ENCODE measurements around the gene KRABD2.
A peak's percentile ranks its signal among the peaks of the same experiment; 100 is the strongest.
"Not testable (repeated sequence)": the region's sequence is repeated elsewhere in the genome, so short reads cannot be mapped to it uniquely, and the experiment has no call there.

Gene KRABD2

GRCh38 chr17:8392674-8393469, 16.4 kb upstream of the KRABD2 start:
- no peak for DNase-seq

GRCh38 chr17:8392274-8392673, 15.8 kb upstream of the KRABD2 start:
- DNase-seq = no peak

- DNase-seq = no peak
Measured at GRCh38 chr17:8391711-8392110, 15.2 kb upstream of the KRABD2 start.

GRCh38 chr17:8387914-8388651, 11.6 kb upstream of the KRABD2 start:
- DNase-seq = peak; percentile 40

- no peak for DNase-seq
Measured at GRCh38 chr17:8386841-8387240, 10.3 kb upstream of the KRABD2 start.

- no peak for DNase-seq
Measured at GRCh38 chr17:8384801-8385378, 8.4 kb upstream of the KRABD2 start.

- peak; percentile 98 for DNase-seq
Measured at GRCh38 chr17:8383143-8383822, 6.8 kb upstream of the KRABD2 start, which contains the start of gene RPL26. RPL26 (minus strand) TSS chr17:8383193; CDS start chr17:8382310, 883 bp downstream.

GRCh38 chr17:8382880-8383142, 6.3 kb upstream of the KRABD2 start:
- no peak for DNase-seq

GRCh38 chr17:8382052-8382879, 5.8 kb upstream of the KRABD2 start:
- no peak for DNase-seq

- no peak for DNase-seq
Measured at GRCh38 chr17:8380049-8380448, 3.5 kb upstream of the KRABD2 start.

GRCh38 chr17:8378117-8378516, 1.6 kb upstream of the KRABD2 start:
- DNase-seq = not testable (repeated sequence)

- DNase-seq = no peak
Measured at GRCh38 chr17:8377422-8377821, 918 bp upstream of the KRABD2 start.

GRCh38 chr17:8375738-8376259, 705 bp downstream of the KRABD2 start:
- no peak for DNase-seq

GRCh38 chr17:8373856-8374255, 2.6 kb downstream of the KRABD2 start:
- not testable (repeated sequence) for DNase-seq

GRCh38 chr17:8372422-8372821, 4.1 kb downstream of the KRABD2 start:
- DNase-seq = no peak

GRCh38 chr17:8371786-8372185, 4.7 kb downstream of the KRABD2 start:
- no peak for DNase-seq

- no peak for DNase-seq
Measured at GRCh38 chr17:8369944-8370343, 6.6 kb downstream of the KRABD2 start.

- no peak for DNase-seq
Measured at GRCh38 chr17:8368193-8368592, 8.3 kb downstream of the KRABD2 start.

- no peak for DNase-seq
Measured at GRCh38 chr17:8366231-8366630, 10.3 kb downstream of the KRABD2 start.

GRCh38 chr17:8365143-8365542, 11.4 kb downstream of the KRABD2 start:
- DNase-seq = no peak

GRCh38 chr17:8362651-8363332, 13.7 kb downstream of the KRABD2 start:
- DNase-seq = no peak

- DNase-seq = no peak
Measured at GRCh38 chr17:8360751-8361150, 15.8 kb downstream of the KRABD2 start.

Data from CD4-positive, alpha-beta T cell treated with Interleukin-4 for 4 hours (primary cell).